Kidney (tissue), 14 donors: ENCODE data around the gene RPS18. TPM values are rescaled to one million over a fixed set of nuclear protein-coding genes. Genes with fewer than 3 reads are reported as not detected.

Experiments
- DNase-seq, 5 donors: peaks; one replicate each; pipeline ENCODE4 v3.0.0-alpha.2; 2013 to 2020
- FAIRE-seq: peaks from 2 replicates; lab custom pipeline; 2012; peaks lifted over from hg19 to GRCh38; lab: Jason Lieb, UNC
- H3K27ac ChIP-seq, 2 donors: one replicate each; pipeline ENCODE4 v1.7.0; 2013; ENCODE audit warnings: low read depth in 2 of 2, low read length in 2 of 2, inconsistent platforms in 1 of 2
- H3K27me3 ChIP-seq: one replicate; pipeline ENCODE4 v1.7.1; 2013; ENCODE audit warnings: low read length, inconsistent platforms; ENCODE audit not compliant: control insufficient read depth, insufficient read depth
- H3K36me3 ChIP-seq, 3 donors: one replicate each; pipeline versions ENCODE4 v1.7.0 to v1.7.1; 2013; ENCODE audit warnings: low read length in 3 of 3, control low read depth in 1 of 3, inconsistent platforms in 1 of 3; ENCODE audit not compliant: insufficient read depth in 3 of 3, control insufficient read depth in 2 of 3
- H3K4me1 ChIP-seq, 3 donors: one replicate each; pipeline versions ENCODE4 v1.7.0 to v1.7.1; 2013; ENCODE audit warnings: low read length in 3 of 3, inconsistent platforms in 1 of 3, low read depth in 1 of 3; ENCODE audit not compliant: control insufficient read depth in 2 of 3, insufficient read depth in 2 of 3
- H3K4me3 ChIP-seq, 3 donors: one replicate each; pipeline versions ENCODE4 v1.7.0 to v1.8.1; 2013; ENCODE audit warnings: low read length in 3 of 3, control low read depth in 1 of 3, inconsistent platforms in 1 of 3
- H3K9ac ChIP-seq, 3 donors: one replicate each; pipeline versions ENCODE4 v1.7.0 to v1.7.1; 2013; ENCODE audit warnings: low read length in 3 of 3, control low read depth in 1 of 3, inconsistent platforms in 1 of 3
- H3K9me3 ChIP-seq, 3 donors: one replicate each; pipeline versions ENCODE4 v1.7.0 to v1.7.1; 2013; ENCODE audit warnings: low read length in 3 of 3, control low read depth in 1 of 3, inconsistent platforms in 1 of 3; ENCODE audit not compliant: control insufficient read depth in 2 of 3, insufficient read depth in 1 of 3
- CTCF ChIP-seq: IDR thresholded peaks from 3 replicates; pipeline ENCODE4 v1.5.1; 2012; ENCODE audit warnings: mild to moderate bottlenecking, moderate library complexity, borderline replicate concordance; ENCODE audit not compliant: insufficient read depth; ENCODE audit errors: extremely low read depth
- intact Hi-C: fragments of 100-400 bp; cut with DNase I; formaldehyde crosslinking; loops from one replicate; pipeline ENCODE4 v1.11.1; 2022
- polyA plus RNA-seq: library from polyadenylated mRNA; stranded (reverse); fragments of 350-450 nt; fragmentation: Illumina TruSeq; extraction: RNeasy Lipid Tissue Mini Kit (QIAGEN cat#74804); gene quantifications from one replicate; pipeline ENCODE4 v1.2.3, GENCODE V29; 2014; ENCODE audit warnings: low read depth, low replicate concordance; ENCODE audit not compliant: insufficient read depth
- total RNA-seq: library from RNA; stranded (reverse); fragmentation: NEBNext Ultra II Directional; extraction: Animal tissue kit (Norgen Biotek cat#: 25700); gene quantifications from one replicate; pipeline ENCODE4 v1.2.1, GENCODE V29; 2021
- donor health status: control.
- donor health status: control.
- donor health status: control.
- donor health status: control.
- donor health status: control.
- donor health status: DM: yes; HTN: yes; CAD: no.
- donor health status: Normal renal cell carcinoma (clear cell type).

The RPS18 gene
- total and polyA plus RNA-seq, 2 donors from 2014 or later = 1,706 to 2,618 TPM

DNA sequence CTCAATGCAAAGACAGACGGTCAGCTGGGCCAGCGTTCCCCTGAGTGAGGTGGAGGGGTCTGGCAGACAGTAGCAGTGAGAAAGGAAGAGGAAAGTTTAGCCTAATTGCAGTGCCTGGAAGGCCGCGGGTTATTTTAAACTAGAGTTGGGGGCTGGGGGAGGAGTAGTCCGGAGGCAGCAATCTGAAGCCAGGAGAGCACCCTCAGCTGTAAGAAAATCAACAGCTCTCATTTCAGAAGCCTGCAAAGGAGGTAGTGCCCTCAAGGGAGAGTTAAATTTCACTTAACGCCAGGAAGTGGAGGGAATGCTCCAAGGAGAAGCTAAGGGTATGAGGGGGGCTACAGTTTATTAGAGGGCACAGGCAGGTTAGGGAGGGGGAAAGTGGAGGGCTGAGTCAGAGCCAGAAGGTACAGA is 36.6 kb upstream of the RPS18 start:
- H3K4me3 ChIP-seq = no peak overlapping the region
- H3K36me3 ChIP-seq = no peaks in the 10 kb centered on the region
- no peak overlapping the region for H3K9ac ChIP-seq
- peak in 4 of 5 donors; percentile 65 to 86 (median 78) for DNase-seq
- TF ChIP-seq CTCF = no peak
- no peaks in the 10 kb centered on the region for H3K27me3 ChIP-seq
- H3K27ac ChIP-seq = no peak overlapping the region
- intact Hi-C loops = no loop called here
- H3K4me1 ChIP-seq = no peaks in the 10 kb centered on the region
- H3K9me3 ChIP-seq = no peaks in the 10 kb centered on the region
- FAIRE-seq = no peak

DNA sequence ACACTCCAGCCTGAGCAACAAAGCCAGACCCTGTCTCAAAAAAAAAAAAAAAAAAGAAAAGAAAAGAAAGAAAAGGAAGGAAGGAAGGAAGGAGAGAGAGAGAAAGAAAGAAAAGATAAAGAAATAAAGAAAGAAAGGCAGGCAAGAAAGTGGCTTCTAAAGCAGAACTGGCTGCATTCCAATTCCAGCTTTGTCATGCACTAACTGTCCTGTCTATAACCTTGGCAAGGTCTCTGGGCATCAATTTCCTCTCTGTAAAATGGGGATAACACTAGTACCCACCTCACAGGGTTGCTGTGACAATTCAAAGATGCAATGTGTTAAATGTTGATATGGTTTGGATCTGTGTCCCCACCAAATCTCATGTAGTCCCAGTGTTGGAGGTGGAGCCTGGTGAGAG is 35.5 kb upstream of the RPS18 start:
- DNase-seq (no peak), FAIRE-seq (no peak)
- no peaks in the 10 kb centered on the region for H3K9me3 ChIP-seq
- H3K4me1 ChIP-seq = no peaks in the 10 kb centered on the region
- intact Hi-C loops = no loop called here
- TF ChIP-seq CTCF = no peak
- H3K27ac ChIP-seq = no peak overlapping the region
- no peaks in the 10 kb centered on the region for H3K27me3 ChIP-seq
- no peak overlapping the region for H3K4me3 ChIP-seq
- H3K36me3 ChIP-seq = no peaks in the 10 kb centered on the region
- H3K9ac ChIP-seq = no peak overlapping the region

DNA sequence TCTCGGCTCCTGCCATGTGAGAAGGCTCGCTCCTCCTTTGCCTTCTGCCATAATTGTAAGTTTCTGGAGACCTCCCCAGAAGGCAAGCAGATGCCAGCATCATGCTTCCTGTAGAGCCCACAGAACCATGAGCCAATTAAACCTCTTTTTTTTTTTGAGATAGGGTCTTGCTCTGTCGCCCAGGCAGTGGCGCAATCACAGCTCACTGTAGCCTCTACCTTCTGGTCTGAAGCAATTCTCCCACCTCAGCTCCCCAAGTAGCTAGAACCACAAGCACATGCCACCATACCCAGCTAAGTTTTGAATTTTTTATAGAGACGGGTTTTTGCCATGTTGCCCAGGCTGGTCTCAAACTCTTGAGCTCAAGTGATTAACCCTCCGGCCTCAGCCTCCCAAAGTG is 35.0 kb upstream of the RPS18 start:
- Histone ChIP-seq H3K27me3 (no peaks in the 10 kb centered on the region), H3K9me3 (no peaks in the 10 kb centered on the region), H3K9ac (no peak overlapping the region), H3K36me3 (no peaks in the 10 kb centered on the region), H3K27ac (no peak overlapping the region), H3K4me3 (no peak overlapping the region), H3K4me1 (no peaks in the 10 kb centered on the region)
- FAIRE-seq (no peak), DNase-seq (no peak)
- no peak for TF ChIP-seq CTCF
- intact Hi-C loops = no loop called here

- FAIRE-seq = no peak
- no peaks in the 10 kb centered on the region for H3K9me3 ChIP-seq
- TF ChIP-seq CTCF = no peak
- H3K4me1 ChIP-seq = no peaks in the 10 kb centered on the region
- no peaks in the 10 kb centered on the region for H3K27me3 ChIP-seq
- peak in 4 of 5 donors; percentile 22 to 42 (median 30) for DNase-seq
- no peak overlapping the region for H3K27ac ChIP-seq
- no peak overlapping the region for H3K4me3 ChIP-seq
- intact Hi-C loops = no loop called here
- no peak overlapping the region for H3K9ac ChIP-seq
- H3K36me3 ChIP-seq = no peaks in the 10 kb centered on the region
Measured at GRCh38 chr6:33237741-33238140, 34.1 kb upstream of the RPS18 start.
